NCI-H187 treated with DMSO at 0.1 percent for 48 hours (cell line): ENCODE data around the gene SPINK8.
"Not testable (repeated sequence)": the region's sequence is repeated elsewhere in the genome, so short reads cannot be mapped to it uniquely, and the experiment has no call there.

ENCODE experiments used
- DNase-seq: peaks from one replicate; lab custom pipeline; 2025; lab: John Stamatoyannopoulos, UW

Gene SPINK8

GRCh38 chr3:48276911-48277641 is 56.4 kb downstream of the SPINK8 start:
- DNase-seq = no peak

- no peak for DNase-seq
These were observed 58.0 kb downstream of the SPINK8 start for GRCh38 chr3:48275287-48276027.

GRCh38 chr3:48274452-48274851 is 59.0 kb downstream of the SPINK8 start:
- DNase-seq = no peak

- peak; percentile 16 for DNase-seq
These were observed 59.8 kb downstream of the SPINK8 start for GRCh38 chr3:48273594-48274211.

- no peak for DNase-seq
These were observed 61.5 kb downstream of the SPINK8 start for GRCh38 chr3:48271763-48272498.

GRCh38 chr3:48271223-48271622 is 62.2 kb downstream of the SPINK8 start:
- not testable (repeated sequence) for DNase-seq

- DNase-seq = no peak
These were observed 63.2 kb downstream of the SPINK8 start for GRCh38 chr3:48270306-48270705.

GRCh38 chr3:48269592-48269991 is 63.9 kb downstream of the SPINK8 start:
- no peak for DNase-seq

GRCh38 chr3:48268936-48269561 is 64.4 kb downstream of the SPINK8 start:
- no peak for DNase-seq

- peak; percentile 64 for DNase-seq
These were observed 65.0 kb downstream of the SPINK8 start for GRCh38 chr3:48268381-48268935.

GRCh38 chr3:48267782-48268181 is 65.7 kb downstream of the SPINK8 start:
- no peak for DNase-seq

GRCh38 chr3:48258530-48258929 is 74.9 kb downstream of the SPINK8 start:
- no peak for DNase-seq
